HepG2 (cell line): Measurements from ENCODE around the gene CX3CR1. TPM values are rescaled to one million over a fixed set of nuclear protein-coding genes. Genes with fewer than 3 reads are reported as not detected.

Source experiments
- MTA1 ChIP-seq: sonication (generic); formaldehyde crosslinking; IDR thresholded peaks from 2 replicates; pipeline ENCODE4 v1.4.0; 2020; ENCODE audit warnings: missing genetic modification reagents, mild to moderate bottlenecking, borderline replicate concordance
- PHF21A ChIP-seq: sonication (generic); formaldehyde crosslinking; IDR thresholded peaks from 2 replicates; pipeline ENCODE4 v1.5.0; 2020; ENCODE audit warnings: mild to moderate bottlenecking, missing genetic modification reagents
- SAFB2 ChIP-seq: sonication (generic); formaldehyde crosslinking; IDR thresholded peaks from 2 replicates; pipeline ENCODE4 v1.5.1; 2020; ENCODE audit warnings: missing genetic modification reagents, low read depth, mild to moderate bottlenecking, borderline replicate concordance
- TOE1 ChIP-seq: sonication (generic); formaldehyde crosslinking; IDR thresholded peaks from 2 replicates; pipeline ENCODE4 v1.4.0; 2020; ENCODE audit warnings: mild to moderate bottlenecking, missing genetic modification reagents
- ZKSCAN8 ChIP-seq: IDR thresholded peaks from 2 replicates; pipeline ENCODE4 v1.6.1; 2016; ENCODE audit warnings: borderline replicate concordance, missing genetic modification reagents, missing compliant biosample characterization
- ZNF292 ChIP-seq: sonication (generic); formaldehyde crosslinking; IDR thresholded peaks from 2 replicates; pipeline ENCODE4 v1.8.1; 2022; ENCODE audit warnings: mild to moderate bottlenecking, low read depth, missing genetic modification reagents, borderline replicate concordance
- ZNF326 ChIP-seq: sonication (generic); formaldehyde crosslinking; IDR thresholded peaks from 2 replicates; pipeline ENCODE4 v1.4.0; 2020; ENCODE audit warnings: missing genetic modification reagents, borderline replicate concordance
- ZNF572 ChIP-seq: sonication (generic); formaldehyde crosslinking; IDR thresholded peaks from 2 replicates; pipeline ENCODE4 v1.5.1; 2020; ENCODE audit warnings: mild to moderate bottlenecking, missing genetic modification reagents
- ZNF879 ChIP-seq: sonication (generic); formaldehyde crosslinking; IDR thresholded peaks from 2 replicates; pipeline ENCODE4 v1.8.1; 2023; ENCODE audit warnings: missing genetic modification reagents
- polyA plus RNA-seq, 8 experiments: library from polyadenylated mRNA; depleted of rRNA in 3 of 8; stranded (reverse) in 7 of 8; unstranded in 1 of 8; fragments of >200 nt; fragmentation: Illumina TruSeq in 4 of 8; extraction: Trizol in 4 of 8; gene quantifications; 2 replicates each; pipeline versions ENCODE4 v1.2.1 to v1.2.3, GENCODE V29; 2011 to 2016; ENCODE audit warnings: low read depth in 4 of 8, missing spikeins in 1 of 8, mixed read lengths in 1 of 8; ENCODE audit not compliant: insufficient read depth in 1 of 8
- total RNA-seq, 5 experiments: library from RNA; depleted of rRNA; stranded (reverse); fragments of >200 nt; fragmentation: Illumina TruSeq; extraction: Trizol; gene quantifications; 2 replicates each; pipeline ENCODE4 v1.2.3, GENCODE V29; 2016; ENCODE audit warnings: low read depth in 1 of 5
- TF ChIP-seq, protein P1 (sequence below): sonication (generic); formaldehyde crosslinking; IDR thresholded peaks from 2 replicates; pipeline ENCODE4 v1.4.0; 2020; ENCODE audit warnings: low read depth, mild to moderate bottlenecking, missing genetic modification reagents
- TF ChIP-seq, protein P2 (sequence below): IDR thresholded peaks from 2 replicates; pipeline ENCODE4 v1.6.1; 2012; ENCODE audit warnings: low read length, improper control_type of control experiment
- TF ChIP-seq, protein P3 (sequence below): sonication (generic); formaldehyde crosslinking; IDR thresholded peaks from 2 replicates; pipeline ENCODE4 v1.5.0; 2020; ENCODE audit warnings: mild to moderate bottlenecking, missing genetic modification reagents, borderline replicate concordance
- TF ChIP-seq, protein P4 (sequence below): conservative IDR thresholded peaks from 2 replicates; pipeline ENCODE4 v1.6.1; 2018; ENCODE audit warnings: missing genetic modification reagents
- TF ChIP-seq, protein P5 (sequence below): IDR thresholded peaks from 2 replicates; pipeline ENCODE4 v1.6.1; 2018; ENCODE audit warnings: missing genetic modification reagents, mild to moderate bottlenecking, missing compliant biosample characterization

Gene CX3CR1
- total and polyA plus RNA-seq, 2 of the 13 experiments (the other 11 are each of a cell fraction or from before 2014, with no cell fraction given): not detected

DNA sequence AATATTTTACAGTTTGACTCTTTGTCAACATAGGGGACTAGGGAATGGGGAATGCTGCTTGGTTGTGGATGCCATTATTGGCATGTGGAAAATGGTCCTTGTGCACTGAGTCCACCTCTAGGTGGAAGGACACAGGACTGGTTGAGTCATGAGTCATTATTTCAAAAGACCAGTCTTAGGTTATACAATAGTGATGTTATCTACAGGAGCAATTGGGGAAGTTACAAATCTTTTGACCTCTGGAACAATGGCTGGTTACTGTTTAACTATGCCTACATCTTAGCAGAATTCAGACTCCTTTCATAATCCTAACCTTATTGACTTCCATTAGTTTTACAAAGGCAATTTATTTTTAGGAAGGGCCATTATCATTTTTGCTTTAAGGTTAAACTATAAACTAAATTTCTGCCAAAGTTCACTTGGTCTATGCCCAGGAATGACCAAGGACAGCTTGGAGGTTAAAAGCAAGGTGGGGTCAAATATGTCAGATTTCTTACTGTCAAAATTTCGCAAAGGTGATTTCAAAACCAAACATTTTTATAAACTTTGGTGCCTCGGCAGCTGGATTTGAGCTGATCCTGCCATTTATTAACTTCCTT, 37.8 kb upstream of the CX3CR1 start (continued):
- TF ChIP-seq ZKSCAN8 (CRISPR knock-in tag) (peak; percentile 85; the same call in 1 of the 2 replicates), PHF21A (CRISPR knock-in tag) (peak; percentile 76), MTA1 (CRISPR knock-in tag) (no peak), SAFB2 (CRISPR knock-in tag) (no peak), ZNF292 (no peak), TOE1 (CRISPR knock-in tag) (peak; percentile 44; the same call in 1 of the 2 replicates), ZNF572 (no peak), ZNF326 (no peak), ZNF879 (CRISPR knock-in tag) (no peak)
- TF ChIP-seq, protein P1, sequence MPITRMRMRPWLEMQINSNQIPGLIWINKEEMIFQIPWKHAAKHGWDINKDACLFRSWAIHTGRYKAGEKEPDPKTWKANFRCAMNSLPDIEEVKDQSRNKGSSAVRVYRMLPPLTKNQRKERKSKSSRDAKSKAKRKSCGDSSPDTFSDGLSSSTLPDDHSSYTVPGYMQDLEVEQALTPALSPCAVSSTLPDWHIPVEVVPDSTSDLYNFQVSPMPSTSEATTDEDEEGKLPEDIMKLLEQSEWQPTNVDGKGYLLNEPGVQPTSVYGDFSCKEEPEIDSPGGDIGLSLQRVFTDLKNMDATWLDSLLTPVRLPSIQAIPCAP (CRISPR knock-in tag): no peak
- TF ChIP-seq, protein P2, sequence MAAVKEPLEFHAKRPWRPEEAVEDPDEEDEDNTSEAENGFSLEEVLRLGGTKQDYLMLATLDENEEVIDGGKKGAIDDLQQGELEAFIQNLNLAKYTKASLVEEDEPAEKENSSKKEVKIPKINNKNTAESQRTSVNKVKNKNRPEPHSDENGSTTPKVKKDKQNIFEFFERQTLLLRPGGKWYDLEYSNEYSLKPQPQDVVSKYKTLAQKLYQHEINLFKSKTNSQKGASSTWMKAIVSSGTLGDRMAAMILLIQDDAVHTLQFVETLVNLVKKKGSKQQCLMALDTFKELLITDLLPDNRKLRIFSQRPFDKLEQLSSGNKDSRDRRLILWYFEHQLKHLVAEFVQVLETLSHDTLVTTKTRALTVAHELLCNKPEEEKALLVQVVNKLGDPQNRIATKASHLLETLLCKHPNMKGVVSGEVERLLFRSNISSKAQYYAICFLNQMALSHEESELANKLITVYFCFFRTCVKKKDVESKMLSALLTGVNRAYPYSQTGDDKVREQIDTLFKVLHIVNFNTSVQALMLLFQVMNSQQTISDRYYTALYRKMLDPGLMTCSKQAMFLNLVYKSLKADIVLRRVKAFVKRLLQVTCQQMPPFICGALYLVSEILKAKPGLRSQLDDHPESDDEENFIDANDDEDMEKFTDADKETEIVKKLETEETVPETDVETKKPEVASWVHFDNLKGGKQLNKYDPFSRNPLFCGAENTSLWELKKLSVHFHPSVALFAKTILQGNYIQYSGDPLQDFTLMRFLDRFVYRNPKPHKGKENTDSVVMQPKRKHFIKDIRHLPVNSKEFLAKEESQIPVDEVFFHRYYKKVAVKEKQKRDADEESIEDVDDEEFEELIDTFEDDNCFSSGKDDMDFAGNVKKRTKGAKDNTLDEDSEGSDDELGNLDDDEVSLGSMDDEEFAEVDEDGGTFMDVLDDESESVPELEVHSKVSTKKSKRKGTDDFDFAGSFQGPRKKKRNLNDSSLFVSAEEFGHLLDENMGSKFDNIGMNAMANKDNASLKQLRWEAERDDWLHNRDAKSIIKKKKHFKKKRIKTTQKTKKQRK: no peak
- TF ChIP-seq, protein P3, sequence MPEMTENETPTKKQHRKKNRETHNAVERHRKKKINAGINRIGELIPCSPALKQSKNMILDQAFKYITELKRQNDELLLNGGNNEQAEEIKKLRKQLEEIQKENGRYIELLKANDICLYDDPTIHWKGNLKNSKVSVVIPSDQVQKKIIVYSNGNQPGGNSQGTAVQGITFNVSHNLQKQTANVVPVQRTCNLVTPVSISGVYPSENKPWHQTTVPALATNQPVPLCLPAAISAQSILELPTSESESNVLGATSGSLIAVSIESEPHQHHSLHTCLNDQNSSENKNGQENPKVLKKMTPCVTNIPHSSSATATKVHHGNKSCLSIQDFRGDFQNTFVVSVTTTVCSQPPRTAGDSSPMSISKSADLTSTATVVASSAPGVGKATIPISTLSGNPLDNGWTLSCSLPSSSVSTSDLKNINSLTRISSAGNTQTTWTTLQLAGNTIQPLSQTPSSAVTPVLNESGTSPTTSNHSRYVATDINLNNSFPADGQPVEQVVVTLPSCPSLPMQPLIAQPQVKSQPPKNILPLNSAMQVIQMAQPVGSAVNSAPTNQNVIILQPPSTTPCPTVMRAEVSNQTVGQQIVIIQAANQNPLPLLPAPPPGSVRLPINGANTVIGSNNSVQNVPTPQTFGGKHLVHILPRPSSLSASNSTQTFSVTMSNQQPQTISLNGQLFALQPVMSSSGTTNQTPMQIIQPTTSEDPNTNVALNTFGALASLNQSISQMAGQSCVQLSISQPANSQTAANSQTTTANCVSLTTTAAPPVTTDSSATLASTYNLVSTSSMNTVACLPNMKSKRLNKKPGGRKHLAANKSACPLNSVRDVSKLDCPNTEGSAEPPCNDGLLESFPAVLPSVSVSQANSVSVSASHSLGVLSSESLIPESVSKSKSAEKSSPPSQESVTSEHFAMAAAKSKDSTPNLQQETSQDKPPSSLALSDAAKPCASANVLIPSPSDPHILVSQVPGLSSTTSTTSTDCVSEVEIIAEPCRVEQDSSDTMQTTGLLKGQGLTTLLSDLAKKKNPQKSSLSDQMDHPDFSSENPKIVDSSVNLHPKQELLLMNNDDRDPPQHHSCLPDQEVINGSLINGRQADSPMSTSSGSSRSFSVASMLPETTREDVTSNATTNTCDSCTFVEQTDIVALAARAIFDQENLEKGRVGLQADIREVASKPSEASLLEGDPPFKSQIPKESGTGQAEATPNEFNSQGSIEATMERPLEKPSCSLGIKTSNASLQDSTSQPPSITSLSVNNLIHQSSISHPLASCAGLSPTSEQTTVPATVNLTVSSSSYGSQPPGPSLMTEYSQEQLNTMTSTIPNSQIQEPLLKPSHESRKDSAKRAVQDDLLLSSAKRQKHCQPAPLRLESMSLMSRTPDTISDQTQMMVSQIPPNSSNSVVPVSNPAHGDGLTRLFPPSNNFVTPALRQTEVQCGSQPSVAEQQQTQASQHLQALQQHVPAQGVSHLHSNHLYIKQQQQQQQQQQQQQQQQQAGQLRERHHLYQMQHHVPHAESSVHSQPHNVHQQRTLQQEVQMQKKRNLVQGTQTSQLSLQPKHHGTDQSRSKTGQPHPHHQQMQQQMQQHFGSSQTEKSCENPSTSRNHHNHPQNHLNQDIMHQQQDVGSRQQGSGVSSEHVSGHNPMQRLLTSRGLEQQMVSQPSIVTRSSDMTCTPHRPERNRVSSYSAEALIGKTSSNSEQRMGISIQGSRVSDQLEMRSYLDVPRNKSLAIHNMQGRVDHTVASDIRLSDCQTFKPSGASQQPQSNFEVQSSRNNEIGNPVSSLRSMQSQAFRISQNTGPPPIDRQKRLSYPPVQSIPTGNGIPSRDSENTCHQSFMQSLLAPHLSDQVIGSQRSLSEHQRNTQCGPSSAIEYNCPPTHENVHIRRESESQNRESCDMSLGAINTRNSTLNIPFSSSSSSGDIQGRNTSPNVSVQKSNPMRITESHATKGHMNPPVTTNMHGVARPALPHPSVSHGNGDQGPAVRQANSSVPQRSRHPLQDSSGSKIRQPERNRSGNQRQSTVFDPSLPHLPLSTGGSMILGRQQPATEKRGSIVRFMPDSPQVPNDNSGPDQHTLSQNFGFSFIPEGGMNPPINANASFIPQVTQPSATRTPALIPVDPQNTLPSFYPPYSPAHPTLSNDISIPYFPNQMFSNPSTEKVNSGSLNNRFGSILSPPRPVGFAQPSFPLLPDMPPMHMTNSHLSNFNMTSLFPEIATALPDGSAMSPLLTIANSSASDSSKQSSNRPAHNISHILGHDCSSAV (CRISPR knock-in tag): no peak
- TF ChIP-seq, protein P4, sequence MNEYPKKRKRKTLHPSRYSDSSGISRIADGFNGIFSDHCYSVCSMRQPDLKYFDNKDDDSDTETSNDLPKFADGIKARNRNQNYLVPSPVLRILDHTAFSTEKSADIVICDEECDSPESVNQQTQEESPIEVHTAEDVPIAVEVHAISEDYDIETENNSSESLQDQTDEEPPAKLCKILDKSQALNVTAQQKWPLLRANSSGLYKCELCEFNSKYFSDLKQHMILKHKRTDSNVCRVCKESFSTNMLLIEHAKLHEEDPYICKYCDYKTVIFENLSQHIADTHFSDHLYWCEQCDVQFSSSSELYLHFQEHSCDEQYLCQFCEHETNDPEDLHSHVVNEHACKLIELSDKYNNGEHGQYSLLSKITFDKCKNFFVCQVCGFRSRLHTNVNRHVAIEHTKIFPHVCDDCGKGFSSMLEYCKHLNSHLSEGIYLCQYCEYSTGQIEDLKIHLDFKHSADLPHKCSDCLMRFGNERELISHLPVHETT: no peak
- TF ChIP-seq, protein P5, sequence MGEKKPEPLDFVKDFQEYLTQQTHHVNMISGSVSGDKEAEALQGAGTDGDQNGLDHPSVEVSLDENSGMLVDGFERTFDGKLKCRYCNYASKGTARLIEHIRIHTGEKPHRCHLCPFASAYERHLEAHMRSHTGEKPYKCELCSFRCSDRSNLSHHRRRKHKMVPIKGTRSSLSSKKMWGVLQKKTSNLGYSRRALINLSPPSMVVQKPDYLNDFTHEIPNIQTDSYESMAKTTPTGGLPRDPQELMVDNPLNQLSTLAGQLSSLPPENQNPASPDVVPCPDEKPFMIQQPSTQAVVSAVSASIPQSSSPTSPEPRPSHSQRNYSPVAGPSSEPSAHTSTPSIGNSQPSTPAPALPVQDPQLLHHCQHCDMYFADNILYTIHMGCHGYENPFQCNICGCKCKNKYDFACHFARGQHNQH: peak; percentile 85
